GM20000 (cell line): ENCODE data around the gene DACT3.

Experiments used
- DNase-seq: peaks from one replicate; pipeline ENCODE4 v3.0.0; 2012; ENCODE audit warnings: low spot score
- TF ChIP-seq, protein P1 (sequence below): IDR thresholded peaks from 2 replicates; pipeline ENCODE4 v1.5.1; 2012; ENCODE audit warnings: mild to moderate bottlenecking, control low read depth; ENCODE audit errors: extremely low read depth, missing control alignments

Gene DACT3

DNA sequence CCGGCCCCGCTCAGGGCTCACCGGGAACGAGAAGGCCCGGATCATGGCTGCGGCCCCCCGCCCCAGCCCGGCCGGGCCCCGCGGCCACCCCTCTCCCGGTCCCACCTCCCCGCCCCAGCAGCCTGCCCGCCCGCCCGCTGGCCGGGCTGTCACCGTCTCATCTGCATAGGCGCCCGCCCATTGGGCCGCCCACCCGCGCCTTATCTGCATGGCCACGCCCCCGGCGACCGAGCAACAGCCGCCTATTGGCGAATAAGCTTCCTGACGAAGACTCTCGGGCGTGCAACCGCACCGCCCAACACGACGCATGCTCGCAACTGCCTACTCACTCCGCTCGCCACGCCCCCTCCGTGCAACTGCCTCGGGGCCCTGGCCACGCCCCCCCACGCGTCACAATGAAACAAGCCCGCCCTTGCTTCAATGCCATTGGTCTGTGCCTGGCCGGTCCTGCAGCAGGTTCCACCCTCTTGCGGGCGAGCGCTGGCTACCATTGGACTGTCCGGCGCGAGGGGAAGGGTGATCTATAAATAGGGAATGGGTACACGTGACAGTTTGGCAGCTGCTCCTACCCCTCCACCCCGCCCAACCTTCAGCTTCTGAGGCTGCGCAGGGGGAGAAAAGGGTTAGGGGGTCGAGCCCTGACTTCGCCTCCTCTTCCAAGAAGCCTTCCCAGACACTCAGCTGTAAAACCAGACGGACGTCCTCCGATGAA lies at the start of gene DACT3:
Gene DACT3, minus strand, starts transcription at position 163 of the 712 bp plus-strand sequence. Its CDS starts 118 bp downstream, at position 45.
- TF ChIP-seq, protein P1, sequence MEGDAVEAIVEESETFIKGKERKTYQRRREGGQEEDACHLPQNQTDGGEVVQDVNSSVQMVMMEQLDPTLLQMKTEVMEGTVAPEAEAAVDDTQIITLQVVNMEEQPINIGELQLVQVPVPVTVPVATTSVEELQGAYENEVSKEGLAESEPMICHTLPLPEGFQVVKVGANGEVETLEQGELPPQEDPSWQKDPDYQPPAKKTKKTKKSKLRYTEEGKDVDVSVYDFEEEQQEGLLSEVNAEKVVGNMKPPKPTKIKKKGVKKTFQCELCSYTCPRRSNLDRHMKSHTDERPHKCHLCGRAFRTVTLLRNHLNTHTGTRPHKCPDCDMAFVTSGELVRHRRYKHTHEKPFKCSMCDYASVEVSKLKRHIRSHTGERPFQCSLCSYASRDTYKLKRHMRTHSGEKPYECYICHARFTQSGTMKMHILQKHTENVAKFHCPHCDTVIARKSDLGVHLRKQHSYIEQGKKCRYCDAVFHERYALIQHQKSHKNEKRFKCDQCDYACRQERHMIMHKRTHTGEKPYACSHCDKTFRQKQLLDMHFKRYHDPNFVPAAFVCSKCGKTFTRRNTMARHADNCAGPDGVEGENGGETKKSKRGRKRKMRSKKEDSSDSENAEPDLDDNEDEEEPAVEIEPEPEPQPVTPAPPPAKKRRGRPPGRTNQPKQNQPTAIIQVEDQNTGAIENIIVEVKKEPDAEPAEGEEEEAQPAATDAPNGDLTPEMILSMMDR, result no peak
- DNase-seq, result peak; percentile 99

GRCh38 chr19:46710687-46711086 lies 49.7 kb upstream of the DACT3 start:
- TF ChIP-seq, protein P1, result no peak
- DNase-seq, result no peak

GRCh38 chr19:46704379-46705076 lies 43.5 kb upstream of the DACT3 start:
- TF ChIP-seq, protein P1, result peak; percentile 90
- DNase-seq, result peak; percentile 92

DNA sequence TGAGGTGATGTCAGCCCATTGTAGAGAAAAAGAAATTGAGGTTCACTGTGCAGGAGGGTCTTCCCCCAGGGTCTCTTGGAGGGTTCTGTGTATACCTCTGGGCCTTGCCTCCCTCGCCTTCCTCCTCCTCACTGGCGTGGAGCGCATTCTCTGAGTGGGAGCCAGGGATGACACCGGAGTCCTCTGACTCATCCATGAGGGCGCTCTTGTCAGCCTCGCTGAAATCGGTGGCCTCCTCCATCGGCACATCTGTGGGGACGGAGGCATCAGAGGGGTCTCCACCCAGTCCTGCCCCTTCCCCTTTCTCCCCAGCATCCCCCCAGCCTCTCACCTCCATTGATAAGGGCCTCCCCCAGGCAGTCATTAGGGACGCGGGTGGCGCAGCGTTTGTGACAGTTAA lies 39.7 kb upstream of the DACT3 start:
- DNase-seq, result no peak
- TF ChIP-seq, protein P1, result no peak

- DNase-seq, result no peak
- TF ChIP-seq, protein P1, result no peak
Observed at GRCh38 chr19:46698395-46699321, 37.7 kb upstream of the DACT3 start.

DNA sequence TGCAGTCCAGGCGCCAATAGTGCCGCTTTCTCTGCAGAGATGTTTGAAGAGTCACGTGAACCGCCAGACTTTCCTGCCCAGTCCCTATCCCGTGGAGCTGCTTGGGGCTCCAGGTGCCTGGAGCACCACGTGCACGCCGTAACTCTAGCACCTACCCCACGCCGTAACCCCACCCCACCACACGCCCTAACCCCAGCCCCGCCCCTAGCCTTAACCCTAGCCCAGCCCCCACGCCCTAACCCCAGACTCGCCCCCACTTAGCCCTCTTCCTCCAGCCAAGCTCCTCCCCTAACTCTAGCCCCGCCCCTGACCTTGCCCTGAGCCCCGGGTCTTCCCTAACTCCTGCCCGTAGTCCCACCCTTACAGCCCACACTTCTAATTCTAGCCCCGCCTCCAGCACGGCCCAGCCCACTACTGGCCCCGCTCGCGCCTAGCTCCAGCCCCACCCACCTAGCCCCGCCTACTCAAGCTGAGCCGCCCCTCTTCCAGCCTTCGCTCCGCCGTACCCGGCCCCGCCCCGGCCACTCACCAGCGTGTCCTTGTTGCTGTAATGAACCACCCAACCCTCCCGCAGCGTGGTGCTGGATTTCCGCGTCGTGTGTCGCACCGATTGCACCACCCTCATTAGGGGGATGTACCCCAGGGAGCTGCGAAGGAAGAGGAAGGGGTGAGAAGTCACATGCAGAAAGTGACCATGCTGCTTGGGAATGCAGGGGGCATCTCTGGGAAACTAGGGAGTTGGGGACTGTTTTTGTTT lies 36.4 kb upstream of the DACT3 start:
- DNase-seq, result no peak
- TF ChIP-seq, protein P1, result no peak
